ENCODE data around the gene IPCEF1.

Gene IPCEF1

DNA sequence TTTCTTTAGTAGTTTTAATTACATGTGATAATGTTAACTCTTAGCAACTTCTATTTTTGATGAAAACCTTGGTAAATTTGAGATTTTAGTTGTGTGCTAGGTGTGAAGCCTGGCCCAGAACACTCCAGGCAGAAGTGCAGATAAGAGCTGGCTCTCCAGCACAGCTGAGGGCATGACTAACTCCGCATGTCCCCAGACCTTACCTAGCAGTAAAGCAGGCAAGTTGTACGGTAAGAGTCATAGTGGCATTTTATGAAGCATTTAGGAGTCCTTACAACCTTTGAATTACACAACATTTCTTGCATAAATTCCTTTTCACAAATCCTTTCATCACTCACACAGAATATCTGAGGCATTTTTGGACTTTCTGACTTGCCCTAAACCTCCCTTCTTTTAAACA lies 250.4 kb downstream of the IPCEF1 start:
- DNase-seq (ENCODE audit: low read depth in 2 of 2), result no peak

All from stimulated activated CD4-positive, alpha-beta T cell treated with anti-CD3 and anti-CD28 coated beads, Interleukin-15, amount 100 ng/mL, for 48 hours (primary cell).